Measurements from ENCODE around the gene KLF13. TPM values are rescaled to one million over a fixed set of nuclear protein-coding genes. Genes with fewer than 3 reads are reported as not detected.

KLF13 gene
- total and polyA plus RNA-seq, 7 donors, result 18.7 to 71.9 (median 25.0) TPM

GRCh38 chr15:31291048-31291578 is 35.5 kb upstream of the KLF13 start:
- 76% methylated on average over 3 of the region's 3 CpGs for WGBS, 2 donors
- TF ChIP-seq EP300 (IDR thresholded peaks at IDR 0.05), result no peak
- no peak for TF ChIP-seq CTCF (IDR thresholded peaks at IDR 0.05)
- TF ChIP-seq POLR2AphosphoS5 (IDR thresholded peaks at IDR 0.05), result no peak
- no peak for TF ChIP-seq POLR2A (IDR thresholded peaks at IDR 0.05)
- no peak overlapping the region for H3K27ac ChIP-seq
- intact Hi-C loops (cut with DNase I), result no loop called here
- no peak for DNase-seq
- H3K4me3 ChIP-seq, result no peak overlapping the region
- no peaks in the 10 kb centered on the region for H3K4me1 ChIP-seq
- peaks cover 0 to 2% (median 0%) of the 10 kb centered on the region in 4 donors for H3K9me3 ChIP-seq
- no peaks in the 10 kb centered on the region for H3K27me3 ChIP-seq
- H3K36me3 ChIP-seq, result no peaks in the 10 kb centered on the region

- H3K4me1 ChIP-seq, result no peaks in the 10 kb centered on the region
- DNase-seq, result no peak
- H3K27me3 ChIP-seq, result no peaks in the 10 kb centered on the region
- no peak for TF ChIP-seq CTCF (IDR thresholded peaks at IDR 0.05)
- TF ChIP-seq POLR2A (IDR thresholded peaks at IDR 0.05), result no peak
- TF ChIP-seq EP300 (IDR thresholded peaks at IDR 0.05), result no peak
- TF ChIP-seq POLR2AphosphoS5 (IDR thresholded peaks at IDR 0.05), result no peak
- intact Hi-C loops (cut with DNase I), result no loop called here
- no peak overlapping the region for H3K4me3 ChIP-seq
- H3K27ac ChIP-seq, result no peak overlapping the region
- 86 to 87% methylated on average over 3 of the region's 3 CpGs for WGBS, 2 donors
- no peaks in the 10 kb centered on the region for H3K36me3 ChIP-seq
- H3K9me3 ChIP-seq, result peaks cover 0 to 2% (median 0%) of the 10 kb centered on the region in 4 donors
These were observed 34.1 kb upstream of the KLF13 start for GRCh38 chr15:31292391-31293015.

DNA sequence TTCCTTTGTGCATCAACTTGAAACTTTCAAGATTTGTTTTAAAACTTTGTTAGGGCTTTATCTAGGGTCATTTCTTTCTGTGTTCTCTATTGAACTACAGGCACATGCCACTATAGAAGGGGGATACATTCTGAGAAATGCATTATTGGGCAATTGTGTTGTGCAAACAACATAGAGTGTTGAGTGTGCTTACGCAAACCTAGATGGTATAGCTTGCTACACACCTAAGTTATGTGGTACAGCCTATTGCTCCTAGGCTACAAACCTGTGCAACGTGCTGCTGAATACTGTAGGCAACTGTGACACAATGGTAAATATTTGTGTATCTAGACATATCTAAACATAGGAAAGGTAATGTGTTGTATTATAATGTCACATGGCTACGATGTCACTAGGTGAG is 33.0 kb upstream of the KLF13 start:
- H3K4me1 ChIP-seq, result no peaks in the 10 kb centered on the region
- H3K27ac ChIP-seq, result no peak overlapping the region
- H3K27me3 ChIP-seq, result no peaks in the 10 kb centered on the region
- no peaks in the 10 kb centered on the region for H3K36me3 ChIP-seq
- no peak overlapping the region for H3K4me3 ChIP-seq
- TF ChIP-seq CTCF (IDR thresholded peaks at IDR 0.05) (no peak), POLR2A (IDR thresholded peaks at IDR 0.05) (no peak), EP300 (IDR thresholded peaks at IDR 0.05) (no peak), POLR2AphosphoS5 (IDR thresholded peaks at IDR 0.05) (no peak)
- H3K9me3 ChIP-seq, result peaks cover 0 to 2% (median 0%) of the 10 kb centered on the region in 4 donors
- no peak for DNase-seq
- WGBS, 2 donors, result 80 to 93% methylated on average over 3 of the region's 3 CpGs
- intact Hi-C loops (cut with DNase I), result no loop called here

- Histone ChIP-seq H3K27ac (no peak overlapping the region), H3K4me1 (no peaks in the 10 kb centered on the region), H3K36me3 (no peaks in the 10 kb centered on the region), H3K4me3 (no peak overlapping the region), H3K9me3 (peaks cover 0 to under 1% (median 0%) of the 10 kb centered on the region in 4 donors), H3K27me3 (no peaks in the 10 kb centered on the region)
- DNase-seq, result no peak
- no peak for TF ChIP-seq POLR2A (IDR thresholded peaks at IDR 0.05)
- no peak for TF ChIP-seq EP300 (IDR thresholded peaks at IDR 0.05)
- TF ChIP-seq CTCF (IDR thresholded peaks at IDR 0.05), result no peak
- TF ChIP-seq POLR2AphosphoS5 (IDR thresholded peaks at IDR 0.05), result no peak
- WGBS, 2 donors, result 93 to 96% methylated on average over 2 of the region's 2 CpGs
- intact Hi-C loops (cut with DNase I), result no loop called here
These were observed 32.6 kb upstream of the KLF13 start for GRCh38 chr15:31294067-31294466.

Measured in sigmoid colon (tissue), 7 donors.